Hindlimb muscle (tissue), 1 donor: ENCODE data around the gene TNFRSF4. TPM values are rescaled to one million over a fixed set of nuclear protein-coding genes. Genes with fewer than 3 reads are reported as not detected.

ENCODE experiments used
- DNase-seq: peaks from one replicate; pipeline ENCODE4 v3.0.0-alpha.2; 2013
- polyA plus RNA-seq: library from polyadenylated mRNA; unstranded; fragments of 120-200 nt; gene quantifications from one replicate; pipeline ENCODE4 v1.2.1, GENCODE V29; 2013; ENCODE audit not compliant: insufficient read length

The TNFRSF4 gene
- polyA plus RNA-seq, 1 donor = 3.2 TPM

DNA sequence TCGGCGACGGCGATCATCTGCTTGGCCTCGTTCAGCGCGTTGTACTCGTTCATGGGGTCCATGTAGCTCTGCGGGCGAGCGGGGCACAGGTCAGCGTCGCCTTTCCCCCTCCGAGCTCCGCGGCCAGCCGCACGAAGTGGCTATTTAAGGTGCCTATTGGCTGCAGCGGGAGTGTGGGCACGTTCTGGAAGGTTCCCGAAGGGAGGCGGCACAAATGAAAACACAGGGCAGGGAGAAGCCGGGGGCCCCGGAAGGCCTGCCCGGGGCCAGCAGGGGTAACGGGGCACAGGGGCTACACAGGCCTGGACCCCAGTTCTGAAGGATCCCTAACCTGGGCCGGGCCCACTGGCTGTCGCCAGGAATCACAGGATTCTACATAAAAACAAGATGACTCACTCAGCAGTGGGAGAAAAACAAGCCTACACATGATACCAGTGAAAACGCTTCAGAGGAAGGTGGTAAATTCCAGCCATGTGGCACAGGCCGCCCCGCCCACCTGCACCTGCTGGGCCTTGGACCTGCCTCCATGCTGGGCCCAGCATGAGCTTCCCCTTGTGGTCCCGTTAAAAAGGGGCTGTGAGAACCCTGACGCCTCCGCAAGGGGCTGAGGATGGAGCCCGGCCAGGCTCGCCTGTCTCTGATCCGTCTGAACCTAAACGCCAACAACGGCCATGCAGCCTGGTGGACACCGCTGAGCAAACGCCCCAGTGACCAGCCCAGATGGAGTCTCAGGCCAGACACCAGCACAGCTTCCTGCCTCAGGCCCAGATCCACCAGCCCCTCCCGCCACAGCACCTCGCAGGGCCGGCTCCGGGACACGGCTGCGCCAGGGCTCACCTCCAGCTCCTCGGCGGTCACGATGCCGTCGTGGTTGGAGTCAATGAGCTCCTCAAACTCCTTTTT, 3.9 kb upstream of the TNFRSF4 start:
- DNase-seq = no peak

GRCh38 chr1:1216770-1217620, 3.0 kb upstream of the TNFRSF4 start:
- DNase-seq = no peak

GRCh38 chr1:1215881-1216605, 2.1 kb upstream of the TNFRSF4 start:
- DNase-seq = no peak

DNA sequence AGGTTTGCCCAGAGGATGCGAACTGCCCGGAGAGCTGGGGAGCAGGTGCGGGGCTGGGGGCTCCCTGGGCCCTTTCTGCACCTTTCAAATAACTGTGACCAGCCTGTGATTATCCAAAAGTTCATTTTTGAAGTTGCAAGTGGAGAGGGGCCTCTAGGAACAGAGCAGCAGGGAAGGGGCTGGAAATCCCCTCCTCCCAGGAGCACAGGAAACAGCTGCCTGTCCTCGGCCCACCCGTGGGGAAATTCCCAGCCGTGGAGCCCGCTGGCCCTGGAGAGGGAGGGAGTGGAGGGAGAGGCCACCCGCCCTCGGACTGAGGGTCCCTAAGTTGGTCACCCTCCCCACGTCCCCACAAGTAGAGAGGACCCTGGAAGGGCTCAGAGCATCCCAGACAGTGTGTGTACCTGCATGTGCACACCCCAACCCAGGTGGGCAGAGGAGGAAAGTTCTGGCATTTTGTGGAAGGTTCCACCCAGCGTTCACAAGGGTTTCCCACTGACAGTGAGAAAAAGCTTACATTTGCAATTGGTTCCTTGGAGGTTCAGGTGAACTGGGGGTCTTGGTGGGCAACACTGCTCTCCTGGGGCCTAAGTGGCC, 1.2 kb upstream of the TNFRSF4 start:
- no peak for DNase-seq

GRCh38 chr1:1212780-1213344, 1.1 kb downstream of the TNFRSF4 start:
- DNase-seq = no peak

- DNase-seq = no peak
These were observed 2.2 kb downstream of the TNFRSF4 start for GRCh38 chr1:1211541-1212441.

GRCh38 chr1:1210726-1211540, 3.0 kb downstream of the TNFRSF4 start:
- DNase-seq = no peak

DNA sequence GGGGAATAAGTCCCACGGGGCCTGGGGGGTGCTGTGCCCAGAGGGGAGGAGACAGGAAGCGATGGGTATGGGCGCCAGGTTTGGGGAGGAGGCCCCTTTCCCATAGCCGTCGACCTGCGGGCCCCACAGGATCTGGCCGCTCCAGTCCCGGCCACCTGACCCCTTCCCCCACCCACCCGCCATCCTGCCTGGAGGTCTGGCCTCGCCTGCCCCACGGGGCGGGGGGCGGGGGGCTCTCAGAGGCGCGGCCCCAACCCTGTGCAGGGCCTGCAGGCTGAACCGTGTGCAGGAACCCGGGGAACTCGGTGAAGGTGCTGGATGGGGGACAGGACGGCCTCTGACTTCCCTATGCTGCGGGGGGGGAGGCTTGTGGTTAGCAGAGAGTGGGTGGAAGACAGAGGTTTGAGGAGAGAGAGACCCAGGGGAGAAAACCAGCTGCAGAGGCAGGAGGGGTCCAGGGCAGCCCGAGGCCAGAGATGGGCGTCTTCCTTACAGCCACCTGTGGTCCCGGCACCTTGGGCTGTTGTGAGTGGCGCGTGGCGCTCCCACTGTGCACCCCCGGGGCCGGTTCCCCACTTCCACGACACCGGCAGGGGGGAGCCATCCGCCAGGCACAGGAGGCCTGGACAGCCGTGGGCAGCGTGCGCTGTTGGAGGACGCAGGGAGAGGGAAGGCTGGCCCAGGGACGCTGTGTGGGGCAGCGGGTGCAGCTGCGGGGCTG, 5.1 kb downstream of the TNFRSF4 start:
- no peak for DNase-seq

DNA sequence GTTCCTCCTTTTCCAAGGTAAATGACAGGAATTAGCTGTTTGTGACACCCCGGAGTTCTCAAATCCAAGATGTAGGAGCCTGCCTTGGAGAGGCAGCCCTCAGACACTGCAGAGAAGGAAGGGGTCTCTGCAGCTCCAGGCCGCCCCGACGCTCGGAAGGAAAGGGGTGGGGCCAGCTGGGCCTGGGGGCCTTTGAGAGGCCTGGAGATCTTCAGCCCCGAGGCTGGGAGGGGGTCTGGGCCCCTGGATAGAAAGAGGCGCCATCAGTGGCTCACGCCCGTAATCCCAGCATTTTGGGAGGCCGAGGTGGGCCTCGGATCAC, 6.4 kb downstream of the TNFRSF4 start:
- DNase-seq = no peak

DNA sequence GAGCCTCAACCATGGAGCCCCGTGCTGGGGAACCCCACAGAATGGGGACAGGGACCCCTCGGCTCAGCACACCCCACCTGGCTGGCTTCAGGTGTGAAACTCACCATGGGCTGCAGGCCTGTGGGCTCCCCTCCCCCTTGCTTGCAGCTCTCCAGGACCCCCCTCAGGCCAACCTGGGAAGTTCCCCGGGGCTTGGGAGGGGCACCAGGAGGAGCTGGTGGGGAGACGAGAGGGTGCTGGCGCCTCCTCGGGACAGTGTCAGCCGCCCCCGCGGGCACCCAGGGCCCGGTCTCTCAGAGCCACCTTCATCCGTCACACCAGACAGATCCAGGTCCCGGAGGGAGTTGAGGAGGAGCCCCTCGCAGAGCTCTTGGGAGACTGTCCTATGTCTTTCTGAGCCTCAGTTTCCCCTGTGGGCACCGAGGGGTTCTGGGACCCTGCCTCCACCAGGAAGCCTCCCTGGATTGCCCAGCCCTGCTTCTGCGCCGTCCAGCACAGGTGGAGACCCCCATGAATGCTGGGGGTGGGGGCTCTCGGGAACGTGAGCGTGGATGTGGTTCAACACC, 6.9 kb downstream of the TNFRSF4 start:
- DNase-seq = no peak

DNA sequence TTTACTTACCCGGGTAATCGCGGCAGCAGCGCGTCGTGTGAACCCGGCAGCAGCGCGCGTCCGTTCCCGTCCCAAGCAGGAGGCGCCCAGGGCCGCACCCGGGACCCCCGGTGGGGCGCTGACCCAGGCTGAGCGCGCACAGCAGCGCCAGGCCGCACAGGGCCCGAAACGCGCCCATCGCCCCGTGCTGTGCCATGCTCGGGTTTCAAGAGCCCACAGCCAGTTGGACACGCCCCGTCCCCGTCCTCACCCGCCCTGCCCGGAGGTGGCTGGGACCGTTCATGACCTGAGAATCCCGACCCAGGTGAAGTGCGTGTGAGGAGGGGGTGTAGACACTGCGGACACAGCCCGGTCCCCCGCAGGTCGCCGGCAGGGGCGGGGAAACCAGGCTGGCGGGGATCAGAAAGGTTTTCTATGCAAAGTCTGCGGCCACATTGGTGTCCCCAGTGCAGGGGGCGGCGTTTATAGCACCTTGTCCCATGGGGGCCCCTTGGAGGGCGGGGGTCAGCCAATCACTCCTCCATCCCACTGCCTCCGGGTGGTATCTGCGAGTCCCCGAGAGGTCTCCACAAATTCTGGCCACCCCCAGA, 7.5 kb downstream of the TNFRSF4 start, which contains the start of gene TNFRSF18:
TSS of gene TNFRSF18 (minus strand) at position 217 of the 590 bp plus-strand sequence. CDS start at position 196, 21 bp downstream.
- no peak for DNase-seq

- no peak for DNase-seq
These were observed 8.1 kb downstream of the TNFRSF4 start for GRCh38 chr1:1205769-1206375.

DNA sequence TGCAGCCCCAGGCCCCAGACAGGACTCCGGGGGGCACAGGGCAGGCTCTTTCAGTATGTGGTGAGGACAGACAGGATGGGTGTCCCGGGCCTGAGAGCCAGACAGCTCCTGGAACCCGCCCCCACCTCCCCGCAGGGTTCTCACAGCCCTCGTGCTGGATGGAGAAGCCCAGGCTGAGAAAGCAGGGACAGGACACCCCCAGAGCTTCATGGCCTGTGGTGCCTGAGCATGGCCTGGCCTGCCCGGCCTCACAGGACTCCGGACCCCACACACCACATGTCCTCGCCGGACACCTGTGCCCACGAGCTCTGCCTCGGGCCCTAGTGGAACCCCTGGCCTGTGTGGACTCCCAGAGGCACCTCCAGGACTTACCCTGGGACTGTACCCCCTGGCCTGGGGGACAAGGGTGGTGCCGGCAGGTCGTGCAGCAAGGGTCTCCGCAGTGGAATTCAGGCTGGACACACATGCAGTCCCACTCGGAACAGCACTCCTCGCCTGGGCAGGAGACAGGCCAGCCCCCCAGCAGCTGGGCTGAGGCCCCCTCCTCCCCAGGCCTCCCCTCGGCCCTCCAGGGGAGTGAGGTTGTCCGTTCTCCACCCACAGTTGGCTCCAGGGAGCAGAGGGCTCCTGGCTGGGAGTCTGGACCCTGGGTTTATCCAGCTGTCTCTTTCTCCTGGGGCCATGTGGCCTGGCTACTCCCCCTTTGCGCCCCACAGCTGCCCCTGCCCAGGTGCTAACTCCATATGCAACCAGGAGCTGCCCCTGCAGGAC, 8.8 kb downstream of the TNFRSF4 start:
- DNase-seq = no peak

DNA sequence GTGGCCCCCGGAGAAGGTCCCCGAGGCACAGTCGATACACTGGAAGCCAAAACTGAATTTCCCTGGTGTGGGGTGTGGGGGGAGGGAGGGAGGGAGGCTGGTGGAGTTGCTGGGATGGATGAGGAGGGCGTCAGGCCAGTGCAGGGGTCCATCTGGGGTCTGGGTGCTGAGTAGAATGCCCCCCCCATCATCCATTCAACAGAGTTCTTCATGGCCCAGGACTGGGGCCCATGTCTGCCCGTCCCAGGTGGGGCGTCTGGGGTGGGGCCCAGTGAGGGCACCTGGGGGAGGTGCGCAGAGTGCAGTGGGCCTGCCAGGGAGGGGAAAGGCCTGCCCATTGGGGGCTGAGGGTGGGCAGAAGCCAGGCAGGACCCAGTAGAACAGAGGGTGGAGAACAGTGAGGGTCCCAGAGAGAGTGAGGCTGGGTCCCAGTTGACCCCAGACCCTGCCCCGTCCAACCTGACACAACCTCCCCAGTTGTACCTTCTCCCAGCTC, 9.5 kb downstream of the TNFRSF4 start:
- no peak for DNase-seq

GRCh38 chr1:1203561-1204424, 10.2 kb downstream of the TNFRSF4 start:
- DNase-seq = no peak
